Calu3 (cell line): ENCODE results near the gene ACKR1. TPM values are rescaled to one million over a fixed set of nuclear protein-coding genes. Genes with fewer than 3 reads are reported as not detected.
A peak's percentile ranks its signal among the peaks of the same experiment; 100 is the strongest.

Experiments
- Bru-seq: library from RNA; stranded (reverse); fragments of 400-500 nt; gene quantifications from one replicate; lab custom pipeline; 2021; lab: Mats Ljungman, UMichigan
- BruChase-seq, 2 experiments: library from RNA; stranded (reverse); fragments of 400-500 nt; gene quantifications; one replicate each; lab custom pipeline; 2021; lab: Mats Ljungman, UMichigan
- BruUV-seq: library from RNA; stranded (reverse); fragments of 400-500 nt; replicated peaks from 2 replicates; lab custom pipeline; 2021; lab: Mats Ljungman, UMichigan
- CTCF ChIA-PET: fragments of 300-600 bp; sonication (Branson Sonifier 250); formaldehyde crosslinking; loops from one replicate; lab custom pipeline; 2022; ENCODE audit warnings: antibody characterized with exemption; lab: Charles Lee
- DNase-seq: peaks from one replicate; pipeline ENCODE4 v3.0.0; 2022
- H3K27ac Mint-ChIP-seq: one replicate; pipeline ENCODE4 v1.8.0; 2022; ENCODE audit warnings: mixed read lengths; ENCODE audit not compliant: unreplicated experiment
- H3K27me3 Mint-ChIP-seq: one replicate; pipeline ENCODE4 v1.8.0; 2022; ENCODE audit warnings: mixed read lengths; ENCODE audit not compliant: unreplicated experiment
- H3K36me3 Mint-ChIP-seq: one replicate; pipeline ENCODE4 v1.8.0; 2022; ENCODE audit warnings: mild to moderate bottlenecking, moderate library complexity, mixed read lengths; ENCODE audit not compliant: insufficient read depth, unreplicated experiment
- H3K4me1 Mint-ChIP-seq: one replicate; pipeline ENCODE4 v1.8.0; 2022; ENCODE audit warnings: mild to moderate bottlenecking, low read depth, mixed read lengths; ENCODE audit not compliant: unreplicated experiment
- H3K4me3 Mint-ChIP-seq: one replicate; pipeline ENCODE4 v1.8.0; 2022; ENCODE audit warnings: mild to moderate bottlenecking, low read depth, moderate library complexity, mixed read lengths; ENCODE audit not compliant: unreplicated experiment
- H3K9me3 Mint-ChIP-seq: one replicate; pipeline ENCODE4 v1.8.0; 2022; ENCODE audit warnings: low read depth, mixed read lengths; ENCODE audit not compliant: unreplicated experiment
- CTCF ChIP-seq: fragments of 200-600 bp; IDR thresholded peaks from one replicate; pipeline ENCODE4 v1.8.0; 2022; ENCODE audit warnings: antibody characterized with exemption; ENCODE audit not compliant: unreplicated experiment
- intact Hi-C: fragments of 100-400 bp; cut with micrococcal nuclease; formaldehyde crosslinking; loops from one replicate; pipeline ENCODE4 v1.10.0; 2022; ENCODE audit not compliant: unreplicated experiment
- long read RNA-seq: library from polyadenylated mRNA; stranded (forward); transcript quantifications from one replicate; pipeline ENCODE4 v2.0.0, GENCODE V29; 2022
- total RNA-seq: library from RNA; stranded (reverse); gene quantifications from 2 replicates; pipeline ENCODE4 v1.2.3, GENCODE V29; 2022

Gene ACKR1
- total RNA-seq (not detected in 2 replicates), Bru-seq, nascent RNA (not detected), BruChase-seq, experiment 1, labeled RNA remaining after a 6-hour chase (not detected), BruChase-seq, experiment 2, labeled RNA remaining after a 2-hour chase (not detected)
- long read RNA-seq: 0 reads

GRCh38 chr1:159204161-159205141 is at the start of gene ACKR1:
Gene ACKR1 (plus strand): TSS chr1:159204875. CDS start chr1:159204960, 85 bp downstream.
- Mint-ChIP-seq H3K9me3 (no peaks in the 10 kb centered on the region), H3K4me1 (no peaks in the 10 kb centered on the region), H3K27me3 (peaks cover 100% of the 10 kb centered on the region), H3K4me3 (no peak within 1 kb of the TSS), H3K27ac (no peak within 1 kb of the TSS), H3K36me3 (no peaks in the 10 kb centered on the region)
- no peak for DNase-seq
- intact Hi-C loops: no loop called here
- no peak for TF ChIP-seq CTCF
- CTCF ChIA-PET: no interaction called here
- no TSS peak for BruUV-seq

DNA sequence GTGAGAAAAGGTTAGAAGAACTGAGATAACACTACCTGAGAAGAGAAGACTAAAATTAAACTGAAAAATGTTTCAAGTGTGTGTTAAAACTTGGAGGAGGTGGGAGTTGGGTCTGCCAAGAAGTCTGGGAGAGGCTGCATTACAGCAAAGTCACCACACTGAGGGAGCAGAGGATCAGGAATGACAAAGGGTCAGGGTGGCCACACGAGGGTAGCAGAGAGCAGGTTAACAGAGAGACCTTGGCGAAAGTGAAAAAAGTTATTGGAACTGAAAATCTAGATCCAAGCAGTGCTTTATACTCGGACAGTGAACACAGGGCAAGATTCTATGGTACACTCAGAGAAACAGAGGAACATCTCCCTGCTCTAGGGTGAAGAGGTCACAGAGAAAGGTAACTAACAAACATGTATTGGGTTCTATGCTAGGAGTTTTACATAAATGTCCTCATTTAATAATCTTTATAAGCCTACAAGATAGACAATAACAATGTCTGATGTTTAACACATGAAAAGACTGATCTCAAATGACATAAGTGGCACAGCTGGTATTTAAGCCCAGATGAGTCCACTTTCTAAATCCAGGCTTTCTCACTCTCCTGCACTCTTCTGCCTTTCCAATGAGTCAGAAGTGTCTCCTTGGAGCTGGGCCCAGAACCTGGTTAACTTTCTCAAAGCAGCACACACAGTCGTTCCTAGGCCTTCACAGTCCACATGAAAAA is 43.5 kb upstream of the ACKR1 start:
- CTCF ChIA-PET: interaction anchor here (0.7 to 2.2 kb wide), 4 partner anchors 35 to 53 kb away, joined by 3 to 6 read pairs (median 5); no protein-coding TSS in a partner anchor
- DNase-seq: peak; percentile 86
- no peaks in the 10 kb centered on the region for H3K36me3 Mint-ChIP-seq
- no peak overlapping the region for H3K27ac Mint-ChIP-seq
- no peaks in the 10 kb centered on the region for H3K9me3 Mint-ChIP-seq
- BruUV-seq: no TSS peak
- H3K4me1 Mint-ChIP-seq: no peaks in the 10 kb centered on the region
- intact Hi-C loops: loop anchor here (1.0 to 2.0 kb wide), 5 partner anchors 37 to 846 kb away; no protein-coding TSS in a partner anchor
- peaks cover 53% of the 10 kb centered on the region for H3K27me3 Mint-ChIP-seq
- TF ChIP-seq CTCF: peak; percentile 98
- H3K4me3 Mint-ChIP-seq: no peak overlapping the region

DNA sequence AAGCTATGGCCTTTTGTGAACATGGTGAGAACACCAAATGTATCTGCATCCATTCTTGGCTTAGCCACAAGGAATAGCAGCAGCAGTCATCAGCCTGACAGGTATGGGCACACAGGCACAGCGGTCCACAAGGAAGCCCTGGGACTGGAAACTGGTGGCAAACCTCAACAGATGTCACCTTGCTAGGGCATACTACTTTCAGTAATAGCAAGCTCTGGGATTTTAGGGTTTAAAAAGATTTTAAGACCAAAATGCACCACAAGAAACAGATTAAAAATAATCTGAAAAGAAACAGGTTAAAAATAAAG is 43.0 kb upstream of the ACKR1 start:
- no peak for TF ChIP-seq CTCF

More for the DNA sequence above, 43.0 kb upstream of the ACKR1 start:
- CTCF ChIA-PET: interaction anchor here (0.7 to 2.2 kb wide), 3 partner anchors 34 to 52 kb away, joined by 3 to 6 read pairs (median 4); no protein-coding TSS in a partner anchor
- H3K27me3 Mint-ChIP-seq: peaks cover 54% of the 10 kb centered on the region
- no peaks in the 10 kb centered on the region for H3K9me3 Mint-ChIP-seq
- no TSS peak for BruUV-seq
- no peak for DNase-seq
- intact Hi-C loops: loop anchor here (1.0 to 2.0 kb wide), 5 partner anchors 37 to 845 kb away; no protein-coding TSS in a partner anchor
- H3K4me3 Mint-ChIP-seq: no peak overlapping the region
- H3K4me1 Mint-ChIP-seq: no peaks in the 10 kb centered on the region
- H3K36me3 Mint-ChIP-seq: no peaks in the 10 kb centered on the region
- H3K27ac Mint-ChIP-seq: no peak overlapping the region
